GM21526 (cell line): ENCODE data around the gene LINC01488.

Experiments used
- ATAC-seq: cut with Tn5 transposase; IDR thresholded peaks from one replicate; pipeline ENCODE4 v1.9.1; 2021; ENCODE audit warnings: moderate library complexity; ENCODE audit not compliant: unreplicated experiment, low FRiP score

Gene LINC01488

GRCh38 chr11:69462106-69462951, 19.1 kb upstream of the LINC01488 start:
- ATAC-seq, result no peak

GRCh38 chr11:69463181-69463994, 18.1 kb upstream of the LINC01488 start:
- ATAC-seq, result no peak

- ATAC-seq, result no peak
These were observed 17.2 kb upstream of the LINC01488 start for GRCh38 chr11:69463995-69464960.

GRCh38 chr11:69465236-69466000, 16.0 kb upstream of the LINC01488 start:
- ATAC-seq, result no peak

GRCh38 chr11:69466039-69466438, 15.4 kb upstream of the LINC01488 start:
- no peak for ATAC-seq

- no peak for ATAC-seq
These were observed 14.3 kb upstream of the LINC01488 start for GRCh38 chr11:69467196-69467595.

GRCh38 chr11:69467646-69468045, 13.8 kb upstream of the LINC01488 start:
- no peak for ATAC-seq

GRCh38 chr11:69468221-69468620, 13.2 kb upstream of the LINC01488 start:
- no peak for ATAC-seq

GRCh38 chr11:69468911-69469885, 12.3 kb upstream of the LINC01488 start:
- no peak for ATAC-seq

- no peak for ATAC-seq
These were observed 11.2 kb upstream of the LINC01488 start for GRCh38 chr11:69470301-69470700.

GRCh38 chr11:69470793-69471728, 10.4 kb upstream of the LINC01488 start:
- no peak for ATAC-seq

GRCh38 chr11:69471729-69472540, 9.5 kb upstream of the LINC01488 start:
- ATAC-seq, result no peak

- ATAC-seq, result no peak
These were observed 8.8 kb upstream of the LINC01488 start for GRCh38 chr11:69472541-69473275.

- ATAC-seq, result no peak
These were observed 8.1 kb upstream of the LINC01488 start for GRCh38 chr11:69473276-69473845.

- ATAC-seq, result no peak
These were observed 6.7 kb upstream of the LINC01488 start for GRCh38 chr11:69474736-69475135.
